Keratinocyte (primary cell): ENCODE data around the gene APLP2. TPM values are rescaled to one million over a fixed set of nuclear protein-coding genes. Genes with fewer than 3 reads are reported as not detected.

Experiments used
- DNase-seq: peaks from one replicate; pipeline ENCODE4 v3.0.0-alpha.2; 2011; ENCODE audit warnings: low read depth, missing footprints, low spot score
- FAIRE-seq: peaks from 2 replicates; lab custom pipeline; 2011; peaks lifted over from hg19 to GRCh38; lab: Jason Lieb, UNC
- H2AFZ ChIP-seq: 2 replicates; pipeline ENCODE4 v1.6.0; 2012; ENCODE audit warnings: low read length, control low read depth, inconsistent platforms; ENCODE audit not compliant: control insufficient read depth
- H3K27ac ChIP-seq: 2 replicates; pipeline ENCODE4 v1.5.1; 2011; ENCODE audit warnings: low read length; ENCODE audit not compliant: control insufficient read depth, insufficient read depth
- H3K27me3 ChIP-seq: 3 replicates; pipeline ENCODE4 v1.6.0; 2011; ENCODE audit warnings: low read length; ENCODE audit not compliant: control insufficient read depth, insufficient read depth; ENCODE audit errors: extremely low read depth
- H3K36me3 ChIP-seq, 2 experiments: 2 replicates in 1 of 2; 3 replicates in 1 of 2; pipeline ENCODE4 v1.5.1; 2011; ENCODE audit warnings: low read length in 2 of 2, mild to moderate bottlenecking in 1 of 2; ENCODE audit not compliant: control insufficient read depth in 2 of 2, insufficient read depth in 2 of 2; ENCODE audit errors: extremely low read depth in 1 of 2
- H3K4me1 ChIP-seq: 3 replicates; pipeline ENCODE4 v1.5.1; 2011; ENCODE audit warnings: low read length; ENCODE audit not compliant: control insufficient read depth, insufficient read depth; ENCODE audit errors: extremely low read depth
- H3K4me2 ChIP-seq: 3 replicates; pipeline ENCODE4 v1.6.0; 2011; ENCODE audit warnings: low read depth, low read length; ENCODE audit not compliant: control insufficient read depth, insufficient read depth; ENCODE audit errors: extremely low read depth
- H3K4me3 ChIP-seq, 3 experiments: fragments of 200-600 bp in 1 of 3; sonication (generic) in 1 of 3; 2 replicates in 2 of 3; 3 replicates in 1 of 3; pipeline ENCODE4 v1.5.1; 2011 to 2016; ENCODE audit warnings: low read length in 3 of 3, mild to moderate bottlenecking in 3 of 3, control low read depth in 2 of 3, inconsistent platforms in 1 of 3, low read depth in 1 of 3, mixed read lengths in 1 of 3, mixed run types in 1 of 3, moderate library complexity in 1 of 3; ENCODE audit not compliant: control insufficient read depth in 2 of 3, insufficient read depth in 2 of 3; ENCODE audit errors: extremely low read depth in 1 of 3
- H3K79me2 ChIP-seq: 2 replicates; pipeline ENCODE4 v1.6.0; 2012; ENCODE audit warnings: low read length; ENCODE audit not compliant: control insufficient read depth, insufficient read depth
- H3K9ac ChIP-seq: 3 replicates; pipeline ENCODE4 v1.6.0; 2011; ENCODE audit warnings: low read length; ENCODE audit not compliant: control insufficient read depth, insufficient read depth; ENCODE audit errors: extremely low read depth
- H3K9me1 ChIP-seq: 3 replicates; pipeline ENCODE4 v1.6.0; 2011; ENCODE audit warnings: low read length; ENCODE audit not compliant: control insufficient read depth, insufficient read depth; ENCODE audit errors: extremely low read depth
- H3K9me3 ChIP-seq: 2 replicates; pipeline ENCODE4 v1.5.1; 2012; ENCODE audit warnings: low read depth, low read length; ENCODE audit not compliant: control insufficient read depth
- H4K20me1 ChIP-seq: 3 replicates; pipeline ENCODE4 v1.6.0; 2011; ENCODE audit warnings: low read length; ENCODE audit not compliant: control insufficient read depth, insufficient read depth; ENCODE audit errors: extremely low read depth
- CTCF ChIP-seq, 3 experiments: IDR thresholded peaks in 1 of 3; conservative IDR thresholded peaks in 1 of 3; optimal IDR thresholded peaks in 1 of 3; 2 replicates in 2 of 3; 3 replicates in 1 of 3; pipeline versions ENCODE3 to v1.5.1; 2011; ENCODE audit warnings: low read length in 3 of 3, mild to moderate bottlenecking in 3 of 3, moderate library complexity in 2 of 3, control low read depth in 1 of 3, inconsistent platforms in 1 of 3; ENCODE audit not compliant: insufficient read depth in 2 of 3; ENCODE audit errors: extremely low read depth in 1 of 3
- EZH2 ChIP-seq: IDR thresholded peaks from one replicate; pipeline ENCODE4 v1.6.1; 2012; ENCODE audit warnings: inconsistent platforms, mild to moderate bottlenecking, low read length, moderate library complexity
- dilution Hi-C: fragments of 300-500 bp; cut with MboI; formaldehyde crosslinking; loops from one replicate; pipeline ENCODE4 v1.7.0; 2020; ENCODE audit warnings: low sequenced_read_pairs; ENCODE audit not compliant: extremely low pct_ligation_motif_present
- polyA plus RNA-seq, 5 experiments: library from polyadenylated mRNA; depleted of rRNA in 3 of 5; stranded (reverse) in 3 of 5; stranded (forward) in 1 of 5; unstranded in 1 of 5; fragments of >200 nt; gene quantifications; 1 replicate in 1 of 5; 2 replicates in 3 of 5; 3 replicates in 1 of 5; pipeline versions ENCODE4 v1.2.1 to v1.2.3, GENCODE V29; 2011 to 2012; ENCODE audit warnings: missing spikeins in 2 of 5, low read depth in 1 of 5, low replicate concordance in 1 of 5

APLP2 gene
- polyA plus RNA-seq, 1 donor (not counting 4 experiments of a cell fraction or from before 2014, with no cell fraction given): 531 TPM

GRCh38 chr11:130063451-130063850 is 6.2 kb upstream of the APLP2 start:
- FAIRE-seq (no peak), DNase-seq (no peak)
- H3K9ac ChIP-seq: no peak overlapping the region
- no peaks in the 10 kb centered on the region for H4K20me1 ChIP-seq
- H3K79me2 ChIP-seq: no peaks in the 10 kb centered on the region
- TF ChIP-seq EZH2 (no peak), CTCF (optimal IDR thresholded peaks at IDR 0.05 in 1 of 3, IDR thresholded peaks at IDR 0.05 in 1 of 3, conservative IDR thresholded peaks at IDR 0.05 in 1 of 3; ENCODE audit: extremely low read depth in 1 of 3, insufficient read depth in 2 of 3, low read length in 3 of 3) (no peak)
- no peak overlapping the region for H3K27ac ChIP-seq
- H2AFZ ChIP-seq: no peak overlapping the region
- H3K4me2 ChIP-seq: peak overlapping the region; percentile 40
- no peaks in the 10 kb centered on the region for H3K9me3 ChIP-seq
- H3K4me3 ChIP-seq: no peak overlapping the region
- H3K27me3 ChIP-seq: no peaks in the 10 kb centered on the region
- H3K36me3 ChIP-seq: no peaks in the 10 kb centered on the region
- dilution Hi-C loops: no loop called here
- no peaks in the 10 kb centered on the region for H3K9me1 ChIP-seq
- peaks cover 19% of the 10 kb centered on the region for H3K4me1 ChIP-seq

- FAIRE-seq (no peak), DNase-seq (no peak)
- no peaks in the 10 kb centered on the region for H4K20me1 ChIP-seq
- H3K36me3 ChIP-seq: no peaks in the 10 kb centered on the region
- H3K27me3 ChIP-seq: no peaks in the 10 kb centered on the region
- no peaks in the 10 kb centered on the region for H3K9me3 ChIP-seq
- no peak overlapping the region for H2AFZ ChIP-seq
- TF ChIP-seq EZH2 (no peak), CTCF (optimal IDR thresholded peaks at IDR 0.05 in 1 of 3, IDR thresholded peaks at IDR 0.05 in 1 of 3, conservative IDR thresholded peaks at IDR 0.05 in 1 of 3; ENCODE audit: extremely low read depth in 1 of 3, insufficient read depth in 2 of 3, low read length in 3 of 3) (no peak)
- H3K27ac ChIP-seq: no peak overlapping the region
- H3K4me2 ChIP-seq: no peak overlapping the region
- dilution Hi-C loops: no loop called here
- peaks cover 25% of the 10 kb centered on the region for H3K4me1 ChIP-seq
- no peak overlapping the region for H3K9ac ChIP-seq
- no peak overlapping the region for H3K4me3 ChIP-seq
- no peaks in the 10 kb centered on the region for H3K9me1 ChIP-seq
- H3K79me2 ChIP-seq: no peaks in the 10 kb centered on the region
Measured at GRCh38 chr11:130064596-130064995, 5.1 kb upstream of the APLP2 start.
